Liver (tissue), 9 donors: ENCODE results near the gene P4HA2. TPM values are rescaled to one million over a fixed set of nuclear protein-coding genes. Genes with fewer than 3 reads are reported as not detected.

Experiments used
- DNase-seq: peaks from one replicate; pipeline ENCODE4 v3.0.0-alpha.2; 2017; ENCODE audit warnings: low spot score
- H3K27ac ChIP-seq, 2 donors: one replicate each; pipeline ENCODE4 v1.7.0; 2013; ENCODE audit warnings: inconsistent platforms in 2 of 2, low read length in 2 of 2, control low read depth in 1 of 2, low read depth in 1 of 2, mild to moderate bottlenecking in 1 of 2
- H3K27me3 ChIP-seq, 4 donors: one replicate each; pipeline versions ENCODE4 v1.6.1 to v1.7.0; 2013; ENCODE audit warnings: low read length in 3 of 4, inconsistent platforms in 1 of 4, mild to moderate bottlenecking in 1 of 4, moderate library complexity in 1 of 4; ENCODE audit not compliant: control insufficient read depth in 4 of 4, insufficient read depth in 4 of 4
- H3K36me3 ChIP-seq, 4 donors: one replicate each; pipeline versions ENCODE4 v1.6.1 to v1.7.0; 2013; ENCODE audit warnings: low read length in 3 of 4, mild to moderate bottlenecking in 3 of 4, low read depth in 1 of 4, moderate library complexity in 1 of 4; ENCODE audit not compliant: control insufficient read depth in 4 of 4, insufficient read depth in 3 of 4
- H3K4me1 ChIP-seq, 4 donors: one replicate each; pipeline versions ENCODE4 v1.6.1 to v1.7.0; 2013; ENCODE audit warnings: low read length in 3 of 4, mild to moderate bottlenecking in 3 of 4, moderate library complexity in 1 of 4; ENCODE audit not compliant: control insufficient read depth in 4 of 4, insufficient read depth in 4 of 4
- H3K4me3 ChIP-seq, 3 donors: one replicate each; pipeline versions ENCODE4 v1.6.1 to v1.7.0; 2013; ENCODE audit warnings: low read length in 3 of 3, control low read depth in 1 of 3, low read depth in 1 of 3, mild to moderate bottlenecking in 1 of 3
- H3K9ac ChIP-seq, 2 donors: one replicate each; pipeline ENCODE4 v1.7.0; 2013; ENCODE audit warnings: low read length in 2 of 2, mild to moderate bottlenecking in 2 of 2, moderate library complexity in 2 of 2, control low read depth in 1 of 2, low read depth in 1 of 2
- H3K9me3 ChIP-seq, 4 donors: one replicate each; pipeline versions ENCODE4 v1.6.1 to v1.7.0; 2013; ENCODE audit warnings: low read length in 3 of 4; ENCODE audit not compliant: control insufficient read depth in 4 of 4
- CTCF ChIP-seq: fragments of 150-350 bp; IDR thresholded peaks from 2 replicates; pipeline ENCODE4 v1.5.1; 2017; ENCODE audit warnings: improper control_type of control experiment, low read depth, low read length; ENCODE audit not compliant: missing input control
- EGR1 ChIP-seq, 2 donors: IDR thresholded peaks; 2 replicates each; pipeline ENCODE4 v1.6.1; 2016 to 2018; ENCODE audit warnings: antibody characterized with exemption in 2 of 2, low read depth in 2 of 2
- FOXA2 ChIP-seq: IDR thresholded peaks from 2 replicates; pipeline ENCODE4 v1.6.1; 2016; ENCODE audit warnings: antibody characterized with exemption
- GABPA ChIP-seq, 2 donors: IDR thresholded peaks in 1 of 2; conservative IDR thresholded peaks in 1 of 2; 2 replicates each; pipeline ENCODE4 v1.6.1; 2016; ENCODE audit warnings: antibody characterized with exemption in 2 of 2, mild to moderate bottlenecking in 1 of 2, moderate library complexity in 1 of 2
- HNF4A ChIP-seq, 2 donors: conservative IDR thresholded peaks; 2 replicates each; pipeline ENCODE4 v1.6.1; 2016; ENCODE audit warnings: antibody characterized with exemption in 2 of 2, mild to moderate bottlenecking in 2 of 2
- JUND ChIP-seq, 2 donors: IDR thresholded peaks; 2 replicates each; pipeline ENCODE4 v1.6.1; 2016; ENCODE audit warnings: antibody characterized with exemption in 2 of 2
- MAX ChIP-seq: IDR thresholded peaks from 2 replicates; pipeline ENCODE4 v1.6.1; 2016; ENCODE audit warnings: antibody characterized with exemption
- REST ChIP-seq: IDR thresholded peaks from 2 replicates; pipeline ENCODE4 v1.6.1; 2016; ENCODE audit warnings: antibody characterized with exemption, mild to moderate bottlenecking
- RXRA ChIP-seq, 2 donors: IDR thresholded peaks; 2 replicates each; pipeline ENCODE4 v1.6.1; 2017 to 2018; ENCODE audit warnings: antibody characterized with exemption in 2 of 2, mild to moderate bottlenecking in 1 of 2
- SP1 ChIP-seq: IDR thresholded peaks from 2 replicates; pipeline ENCODE4 v1.6.1; 2018; ENCODE audit warnings: antibody characterized with exemption, mild to moderate bottlenecking
- ZBTB33 ChIP-seq: IDR thresholded peaks from 2 replicates; pipeline ENCODE4 v1.6.1; 2016; ENCODE audit warnings: antibody characterized with exemption
- WGBS: extraction: QIAGEN DNeasy Blood & Tissue Kit; methylation state at CpG from one replicate; pipeline ENCODE4 v1.1.7; 2013; 5-methylcytosine and 5-hydroxymethylcytosine counted together
- polyA plus RNA-seq, 2 donors: library from polyadenylated mRNA; stranded (reverse) in 1 of 2; unstranded in 1 of 2; fragments of 200-250 nt in 1 of 2; fragments of >200 nt in 1 of 2; fragmentation: Nextera tagmentation in 1 of 2; extraction: Ambion mirVana in 1 of 2; gene quantifications; one replicate each; pipeline versions ENCODE4 v1.2.1 to v1.2.3, GENCODE V29; 2013 to 2015
- total RNA-seq, 2 donors: library from RNA; depleted of rRNA; stranded (reverse); fragments of >200 nt; gene quantifications; one replicate each; pipeline ENCODE4 v1.2.3, GENCODE V29; 2014
- donor health status: healthy.
- donor health status: healthy.
- donor health status: healthy.
- donor health status: healthy.
- donor health status: healthy.

Gene P4HA2
- total and polyA plus RNA-seq, 4 donors, result 4.6 to 7.9 (median 6.1) TPM

GRCh38 chr5:132275367-132276220 is 47.9 kb upstream of the P4HA2 start (continued):
- TF ChIP-seq EGR1 (IDR thresholded peaks at IDR 0.05; ENCODE audit: low read depth in 2 of 2) (no peak), HNF4A (conservative IDR thresholded peaks at IDR 0.05) (no peak)

- H3K27me3 ChIP-seq, result no peaks in the 10 kb centered on the region
- no peak overlapping the region for H3K4me3 ChIP-seq
- no peaks in the 10 kb centered on the region for H3K36me3 ChIP-seq
- TF ChIP-seq SP1 (no peak), CTCF (no peak), REST (no peak), FOXA2 (no peak), MAX (no peak), RXRA (IDR thresholded peaks at IDR 0.05) (no peak), JUND (IDR thresholded peaks at IDR 0.05) (no peak), GABPA (IDR thresholded peaks at IDR 0.05 in 1 of 2, conservative IDR thresholded peaks at IDR 0.05 in 1 of 2) (no peak), ZBTB33 (no peak)
- 92% methylated on average over 14 of the region's 14 CpGs for WGBS
- no peak overlapping the region for H3K27ac ChIP-seq
- DNase-seq, result no peak
- H3K9ac ChIP-seq, result no peak overlapping the region
- H3K9me3 ChIP-seq, result no peaks in the 10 kb centered on the region
- peaks cover 0 to 16% (median 0%) of the 10 kb centered on the region in 4 donors for H3K4me1 ChIP-seq
Observed at GRCh38 chr5:132274050-132274792, 46.6 kb upstream of the P4HA2 start.
